GM23248 (cell line): ENCODE results near the gene ZFAND3. TPM values are rescaled to one million over a fixed set of nuclear protein-coding genes. Genes with fewer than 3 reads are reported as not detected.

Source experiments
- DNase-seq: peaks from one replicate; pipeline ENCODE4 v3.0.0-alpha.2; 2015
- H2AFZ ChIP-seq: fragments of 200-600 bp; sonication (generic); 2 replicates; pipeline ENCODE4 v1.6.1; 2016; ENCODE audit warnings: antibody characterized with exemption
- H3F3A ChIP-seq: fragments of 200-600 bp; sonication (generic); 2 replicates; pipeline ENCODE4 v1.6.1; 2016; ENCODE audit warnings: mild to moderate bottlenecking, antibody characterized with exemption, mixed run types; ENCODE audit not compliant: insufficient read depth
- H3K27ac ChIP-seq: fragments of 200-600 bp; sonication (generic); 2 replicates; pipeline ENCODE4 v1.5.1; 2016; ENCODE audit warnings: mild to moderate bottlenecking
- H3K27me3 ChIP-seq: fragments of 200-600 bp; sonication (generic); replicated peaks from 2 replicates; pipeline ENCODE4 v1.6.1; 2016; ENCODE audit warnings: mild to moderate bottlenecking; ENCODE audit not compliant: insufficient read depth
- H3K36me3 ChIP-seq: fragments of 200-600 bp; sonication (generic); 2 replicates; pipeline ENCODE4 v1.6.1; 2016; ENCODE audit warnings: low read depth, mild to moderate bottlenecking
- H3K4me1 ChIP-seq: fragments of 200-600 bp; sonication (generic); 2 replicates; pipeline ENCODE4 v1.6.1; 2016; ENCODE audit warnings: mild to moderate bottlenecking; ENCODE audit not compliant: insufficient read depth
- H3K4me2 ChIP-seq: fragments of 200-600 bp; sonication (generic); one replicate; pipeline ENCODE4 v1.6.1; 2016; ENCODE audit warnings: mild to moderate bottlenecking; ENCODE audit not compliant: unreplicated experiment
- H3K4me3 ChIP-seq: fragments of 200-600 bp; sonication (generic); 2 replicates; pipeline ENCODE4 v1.5.1; 2016; ENCODE audit warnings: mild to moderate bottlenecking
- H3K79me2 ChIP-seq: fragments of 200-600 bp; sonication (generic); 2 replicates; pipeline ENCODE4 v1.6.1; 2016; ENCODE audit warnings: mild to moderate bottlenecking; ENCODE audit not compliant: insufficient read depth
- H3K9ac ChIP-seq: fragments of 200-600 bp; sonication (generic); 2 replicates; pipeline ENCODE4 v1.6.1; 2016; ENCODE audit warnings: mild to moderate bottlenecking
- H3K9me2 ChIP-seq: fragments of 200-600 bp; sonication (generic); 2 replicates; pipeline ENCODE4 v1.6.1; 2016; ENCODE audit warnings: mixed run types, mild to moderate bottlenecking, moderate library complexity; ENCODE audit not compliant: insufficient read depth
- H3K9me3 ChIP-seq: fragments of 200-600 bp; sonication (generic); one replicate; pipeline ENCODE4 v1.6.1; 2017; ENCODE audit warnings: low read depth
- H4K20me1 ChIP-seq: fragments of 200-600 bp; sonication (generic); 2 replicates; pipeline ENCODE4 v1.6.0; 2016; ENCODE audit not compliant: insufficient read depth
- EZH2 ChIP-seq: fragments of 200-600 bp; sonication (generic); IDR thresholded peaks from 2 replicates; pipeline ENCODE4 v1.6.1; 2018; ENCODE audit warnings: antibody characterized with exemption, mild to moderate bottlenecking; ENCODE audit not compliant: insufficient read depth, poor library complexity, severe bottlenecking
- EZH2phosphoT487 ChIP-seq: fragments of 200-600 bp; sonication (generic); IDR thresholded peaks from 2 replicates; pipeline ENCODE4 v1.6.1; 2018; ENCODE audit warnings: antibody characterized with exemption, moderate library complexity, mild to moderate bottlenecking, low read depth; ENCODE audit not compliant: insufficient read depth
- WGBS, 2 experiments: methylation state at CpG; one replicate each; pipeline ENCODE4 v1.1.6; 2015 to 2017; ENCODE audit warnings: low lambda C conversion rate in 2 of 2, low coverage in 1 of 2; ENCODE audit errors: missing lambda C conversion rate in 2 of 2; 5-methylcytosine and 5-hydroxymethylcytosine counted together
- in situ Hi-C: fragments of 300-500 bp; cut with MboI; formaldehyde crosslinking; loops from 2 replicates; pipeline ENCODE4 v1.15.0; 2020
- polyA plus RNA-seq: library from polyadenylated mRNA; unstranded; fragments of >200 nt; fragmentation: Nextera tagmentation; extraction: Ambion mirVana; gene quantifications from 2 replicates; pipeline ENCODE4 v1.2.1, GENCODE V29; 2016
- total RNA-seq: library from RNA; depleted of rRNA; stranded (reverse); fragments of >200 nt; shearing (Covaris generic); gene quantifications from 2 replicates; pipeline ENCODE4 v1.2.3, GENCODE V29; 2014

ZFAND3 gene
- total and polyA plus RNA-seq, 2 experiments from 2014 or later = 27.5 to 40.0 TPM

- no peak overlapping the region for H3K4me3 ChIP-seq
- TF ChIP-seq EZH2 = no peak
- DNase-seq = no peak
- no peaks in the 10 kb centered on the region for H4K20me1 ChIP-seq
- H3K27me3 ChIP-seq = no peaks in the 10 kb centered on the region
- no peaks in the 10 kb centered on the region for H3K9me3 ChIP-seq
- H3K27ac ChIP-seq = no peak overlapping the region
- H3K79me2 ChIP-seq = no peaks in the 10 kb centered on the region
- no peaks in the 10 kb centered on the region for H3K36me3 ChIP-seq
- H3K9me2 ChIP-seq = no peaks in the 10 kb centered on the region
- in situ Hi-C loops = no loop called here
- H3K4me1 ChIP-seq = no peaks in the 10 kb centered on the region
- H2AFZ ChIP-seq = no peak overlapping the region
- 94% methylated on average over 8 of the region's 8 CpGs for WGBS, 2 experiments
- H3K4me2 ChIP-seq = no peak overlapping the region
- H3F3A ChIP-seq = no peaks in the 10 kb centered on the region
- no peak overlapping the region for H3K9ac ChIP-seq
Measured at GRCh38 chr6:38174315-38174714, 354.8 kb downstream of the ZFAND3 start.

- in situ Hi-C loops = no loop called here
- Histone ChIP-seq H3K4me3 (no peak overlapping the region), H3K9ac (no peak overlapping the region), H4K20me1 (no peaks in the 10 kb centered on the region), H3F3A (no peaks in the 10 kb centered on the region), H3K79me2 (no peaks in the 10 kb centered on the region), H2AFZ (no peak overlapping the region), H3K27me3 (no peaks in the 10 kb centered on the region), H3K36me3 (no peaks in the 10 kb centered on the region), H3K9me3 (no peaks in the 10 kb centered on the region), H3K27ac (no peak overlapping the region), H3K9me2 (no peaks in the 10 kb centered on the region), H3K4me1 (no peaks in the 10 kb centered on the region), H3K4me2 (no peak overlapping the region)
- DNase-seq = no peak
- no peak for TF ChIP-seq EZH2
- no peak for TF ChIP-seq EZH2phosphoT487
- WGBS, 2 experiments = 91 to 93% methylated on average over 22 of the region's 22 CpGs
Measured at GRCh38 chr6:38174806-38175495, 355.4 kb downstream of the ZFAND3 start.

GRCh38 chr6:38175786-38176185 is 356.3 kb downstream of the ZFAND3 start:
- DNase-seq = no peak
- no peaks in the 10 kb centered on the region for H4K20me1 ChIP-seq
- H3K4me2 ChIP-seq = no peak overlapping the region
- TF ChIP-seq EZH2 (no peak), EZH2phosphoT487 (no peak)
- H3K9ac ChIP-seq = no peak overlapping the region
- H2AFZ ChIP-seq = no peak overlapping the region
- no peaks in the 10 kb centered on the region for H3K36me3 ChIP-seq
- no peaks in the 10 kb centered on the region for H3F3A ChIP-seq
- 94 to 95% methylated on average over 11 of the region's 11 CpGs for WGBS, 2 experiments
- H3K79me2 ChIP-seq = no peaks in the 10 kb centered on the region
- no peaks in the 10 kb centered on the region for H3K9me3 ChIP-seq
- H3K4me3 ChIP-seq = no peak overlapping the region
- H3K9me2 ChIP-seq = no peaks in the 10 kb centered on the region
- H3K27ac ChIP-seq = no peak overlapping the region
- no peaks in the 10 kb centered on the region for H3K4me1 ChIP-seq
- no peaks in the 10 kb centered on the region for H3K27me3 ChIP-seq
- in situ Hi-C loops = no loop called here

- no peak overlapping the region for H3K27ac ChIP-seq
Measured at GRCh38 chr6:38176797-38177751, 357.5 kb downstream of the ZFAND3 start.

More at GRCh38 chr6:38176797-38177751, 357.5 kb downstream of the ZFAND3 start:
- no peak for DNase-seq
- TF ChIP-seq EZH2phosphoT487 (no peak), EZH2 (no peak)
- no peaks in the 10 kb centered on the region for H3K36me3 ChIP-seq
- H3K27me3 ChIP-seq = no peaks in the 10 kb centered on the region
- WGBS, 2 experiments = 84 to 86% methylated on average over 32 of the region's 32 CpGs
- no peaks in the 10 kb centered on the region for H3K9me3 ChIP-seq
- in situ Hi-C loops = no loop called here
- no peak overlapping the region for H3K4me3 ChIP-seq
- H4K20me1 ChIP-seq = no peaks in the 10 kb centered on the region
- no peak overlapping the region for H2AFZ ChIP-seq
- no peak overlapping the region for H3K4me2 ChIP-seq
- no peaks in the 10 kb centered on the region for H3F3A ChIP-seq
- H3K4me1 ChIP-seq = no peaks in the 10 kb centered on the region
- no peaks in the 10 kb centered on the region for H3K79me2 ChIP-seq
- H3K9me2 ChIP-seq = no peaks in the 10 kb centered on the region
- no peak overlapping the region for H3K9ac ChIP-seq
